H1 (cell line): ENCODE measurements around the gene NAT10. TPM values are rescaled to one million over a fixed set of nuclear protein-coding genes. Genes with fewer than 3 reads are reported as not detected.

Source experiments
- CTCF ChIA-PET: fragments of 300-600 bp; sonication (Branson Sonifier 250); formaldehyde crosslinking; loops from one replicate; lab custom pipeline; 2021; ENCODE audit not compliant: partially characterized antibody; lab: Charles Lee
- POLR2A ChIA-PET: fragments of 300-600 bp; sonication (Branson Sonifier 250); formaldehyde crosslinking; loops from one replicate; lab custom pipeline; 2021; ENCODE audit warnings: inconsistent platforms; ENCODE audit not compliant: partially characterized antibody; lab: Charles Lee
- DNase-seq, 2 experiments: peaks; one replicate each; pipeline versions ENCODE4 v3.0.0 to v3.0.0-alpha.2; 2010 to 2022; ENCODE audit warnings: low spot score in 2 of 2, low read depth in 1 of 2, mixed read lengths in 1 of 2
- FAIRE-seq: peaks from 2 replicates; lab custom pipeline; 2011; peaks lifted over from hg19 to GRCh38; lab: Jason Lieb, UNC
- H2AFZ ChIP-seq: 2 replicates; pipeline ENCODE4 v1.8.1; 2012; ENCODE audit warnings: low read length, inconsistent platforms
- H2AK5ac ChIP-seq: 2 replicates; pipeline ENCODE4 v1.6.1; 2013; ENCODE audit warnings: low read depth, low read length
- H2BK120ac ChIP-seq: replicated peaks from 2 replicates; pipeline ENCODE3; 2013; ENCODE audit warnings: low read depth, low read length, inconsistent platforms
- H2BK12ac ChIP-seq: 2 replicates; pipeline ENCODE4 v1.6.1; 2013; ENCODE audit warnings: low read depth, low read length
- H2BK15ac ChIP-seq: 2 replicates; pipeline ENCODE4 v1.6.1; 2013; ENCODE audit warnings: low read length
- H2BK20ac ChIP-seq: 2 replicates; pipeline ENCODE4 v1.6.1; 2013; ENCODE audit warnings: low read length
- H2BK5ac ChIP-seq: 2 replicates; pipeline ENCODE4 v1.6.1; 2013; ENCODE audit warnings: low read depth, low read length
- H3K14ac ChIP-seq: 2 replicates; pipeline ENCODE4 v1.6.1; 2013; ENCODE audit warnings: inconsistent platforms; ENCODE audit not compliant: insufficient read length
- H3K18ac ChIP-seq: 2 replicates; pipeline ENCODE4 v1.6.1; 2013; ENCODE audit warnings: low read length; ENCODE audit errors: extremely low read depth
- H3K23ac ChIP-seq: 2 replicates; pipeline ENCODE4 v1.6.1; 2013; ENCODE audit warnings: inconsistent platforms; ENCODE audit not compliant: insufficient read length
- H3K23me2 ChIP-seq: 2 replicates; pipeline ENCODE4 v1.6.1; 2013; ENCODE audit warnings: low read depth, low read length
- H3K27ac ChIP-seq: 2 replicates; pipeline ENCODE4 v1.6.1; 2011; ENCODE audit warnings: low read depth, low read length, inconsistent platforms
- H3K27me3 ChIP-seq, 4 experiments: replicated peaks in 1 of 4; 1 replicate in 1 of 4; 2 replicates in 3 of 4; pipeline versions ENCODE4 v1.6.1 to v1.8.1; 2011 to 2013; ENCODE audit warnings: low read length in 3 of 4, mild to moderate bottlenecking in 3 of 4, inconsistent platforms in 2 of 4, mixed read lengths in 2 of 4, moderate library complexity in 1 of 4; ENCODE audit not compliant: control insufficient read depth in 3 of 4, insufficient read depth in 3 of 4; ENCODE audit errors: extremely low read depth in 1 of 4
- H3K36me3 ChIP-seq, 4 experiments: 2 replicates each; pipeline versions ENCODE4 v1.6.1 to v1.8.1; 2011 to 2013; ENCODE audit warnings: mild to moderate bottlenecking in 4 of 4, low read length in 3 of 4, moderate library complexity in 2 of 4, control low read depth in 1 of 4, inconsistent platforms in 1 of 4; ENCODE audit not compliant: insufficient read depth in 4 of 4, control insufficient read depth in 2 of 4
- H3K4ac ChIP-seq: replicated peaks from 2 replicates; pipeline ENCODE3; 2013; ENCODE audit warnings: low read length, low read depth, mixed read lengths, inconsistent platforms; ENCODE audit not compliant: insufficient read length
- H3K4me1 ChIP-seq, 4 experiments: replicated peaks in 1 of 4; 1 replicate in 1 of 4; 2 replicates in 3 of 4; pipeline versions ENCODE4 v1.6.1 to v1.8.1; 2011 to 2013; ENCODE audit warnings: low read length in 3 of 4, inconsistent platforms in 2 of 4, mixed read lengths in 1 of 4; ENCODE audit not compliant: insufficient read depth in 4 of 4, control insufficient read depth in 3 of 4
- H3K4me2 ChIP-seq, 2 experiments: 2 replicates each; pipeline versions ENCODE4 v1.6.1 to v1.8.1; 2011 to 2013; ENCODE audit warnings: low read depth in 2 of 2, low read length in 2 of 2, control low read depth in 1 of 2, inconsistent platforms in 1 of 2, mild to moderate bottlenecking in 1 of 2; ENCODE audit not compliant: insufficient read depth in 1 of 2
- H3K4me3 ChIP-seq, 4 experiments: fragments of 200-600, 300-600 bp in 1 of 4; sonication (generic), shearing (Covaris generic), sonication (Bioruptor Twin) in 1 of 4; 2 replicates each; pipeline versions ENCODE4 v1.5.1 to v1.8.1; 2011 to 2016; ENCODE audit warnings: low read length in 4 of 4, low read depth in 3 of 4, control low read depth in 2 of 4, inconsistent platforms in 2 of 4, mild to moderate bottlenecking in 2 of 4, mixed read lengths in 1 of 4, moderate library complexity in 1 of 4; ENCODE audit not compliant: insufficient read depth in 2 of 4; ENCODE audit errors: extremely low read depth in 1 of 4
- H3K56ac ChIP-seq: replicated peaks from 2 replicates; pipeline ENCODE3; 2013; ENCODE audit warnings: low read depth, mild to moderate bottlenecking, mixed read lengths, low read length, inconsistent platforms; ENCODE audit not compliant: insufficient read length
- H3K79me1 ChIP-seq: 2 replicates; pipeline ENCODE4 v1.6.1; 2013; ENCODE audit warnings: low read depth, low read length, control low read depth
- H3K79me2 ChIP-seq, 2 experiments: 2 replicates each; pipeline versions ENCODE4 v1.6.1 to v1.8.1; 2012 to 2013; ENCODE audit warnings: low read length in 2 of 2, mild to moderate bottlenecking in 2 of 2, inconsistent platforms in 1 of 2; ENCODE audit not compliant: insufficient read depth in 2 of 2, control insufficient read depth in 1 of 2
- H3K9ac ChIP-seq, 4 experiments: replicated peaks in 1 of 4; 1 replicate in 1 of 4; 2 replicates in 3 of 4; pipeline versions ENCODE4 v1.6.1 to v1.8.1; 2011 to 2013; ENCODE audit warnings: low read depth in 3 of 4, low read length in 3 of 4, control low read depth in 2 of 4, mild to moderate bottlenecking in 2 of 4, moderate library complexity in 2 of 4, inconsistent platforms in 1 of 4; ENCODE audit errors: extremely low read depth in 1 of 4
- H3K9me3 ChIP-seq, 2 experiments: 2 replicates each; pipeline versions ENCODE4 v1.6.1 to v1.8.1; 2012 to 2013; ENCODE audit warnings: mild to moderate bottlenecking in 2 of 2, moderate library complexity in 2 of 2, control low read depth in 1 of 2, inconsistent platforms in 1 of 2, low read depth in 1 of 2, low read length in 1 of 2, mixed read lengths in 1 of 2; ENCODE audit not compliant: insufficient read depth in 2 of 2
- H4K20me1 ChIP-seq, 2 experiments: replicated peaks in 1 of 2; 2 replicates each; pipeline versions ENCODE3 to v1.8.1; 2011 to 2013; ENCODE audit warnings: inconsistent platforms in 2 of 2, low read length in 2 of 2, mild to moderate bottlenecking in 1 of 2; ENCODE audit not compliant: insufficient read depth in 2 of 2, control insufficient read depth in 1 of 2
- H4K5ac ChIP-seq: 2 replicates; pipeline ENCODE4 v1.6.1; 2013; ENCODE audit warnings: low read length, low read depth, mixed read lengths, inconsistent platforms; ENCODE audit not compliant: insufficient read length
- H4K8ac ChIP-seq: 2 replicates; pipeline ENCODE4 v1.8.0; 2013; ENCODE audit warnings: mild to moderate bottlenecking, moderate library complexity, low read length, inconsistent platforms; ENCODE audit not compliant: insufficient read depth; ENCODE audit errors: extremely low read depth
- H4K91ac ChIP-seq: replicated peaks from 2 replicates; pipeline ENCODE3; 2013; ENCODE audit warnings: low read length, mixed read lengths, inconsistent platforms; ENCODE audit not compliant: insufficient read length
- EZH2 ChIP-seq: fragments of 200-600 bp; sonication (generic); IDR thresholded peaks from 2 replicates; pipeline ENCODE4 v1.7.1; 2012; ENCODE audit warnings: low read depth, mild to moderate bottlenecking, moderate library complexity, low read length, inconsistent platforms; ENCODE audit not compliant: severe bottlenecking
- GABPA ChIP-seq: IDR thresholded peaks from 2 replicates; pipeline ENCODE4 v1.6.1; 2011; ENCODE audit warnings: mild to moderate bottlenecking, low read length, moderate library complexity, borderline replicate concordance; ENCODE audit not compliant: insufficient read depth
- SIRT6 ChIP-seq: IDR thresholded peaks from one replicate; pipeline ENCODE4 v1.7.1; 2012; ENCODE audit warnings: low read length, inconsistent platforms
- WGBS, 2 experiments: shearing (Covaris generic) in 1 of 2; methylation state at CpG; one replicate each; pipeline versions ENCODE4 v1.1.6 to v1.1.7; 2013 to 2015; ENCODE audit warnings: low lambda C conversion rate in 2 of 2, mixed read lengths in 2 of 2, inconsistent platforms in 1 of 2, low coverage in 1 of 2, missing lambda C conversion rate in 1 of 2; ENCODE audit not compliant: insufficient replicate concordance in 2 of 2, insufficient coverage in 1 of 2, insufficient read length in 1 of 2; ENCODE audit errors: extremely low coverage in 1 of 2, missing lambda C conversion rate in 1 of 2; 5-methylcytosine and 5-hydroxymethylcytosine counted together
- polyA plus RNA-seq, 7 experiments: library from polyadenylated mRNA; depleted of rRNA in 3 of 7; stranded (reverse) in 5 of 7; unstranded in 2 of 7; fragments of >200 nt in 5 of 7; fragments of 200-250 nt in 2 of 7; gene quantifications; 1 replicate in 5 of 7; 2 replicates in 1 of 7; 4 replicates in 1 of 7; pipeline versions ENCODE4 v1.2.1 to v1.2.3, GENCODE V29; 2011 to 2013; ENCODE audit warnings: missing spikeins in 2 of 7, mixed read lengths in 2 of 7
- total RNA-seq: library from RNA; stranded (reverse); fragmentation: NEBNext Ultra II Directional; extraction: Animal tissue kit (Norgen Biotek cat#: 25700); gene quantifications from 2 replicates; pipeline ENCODE4 v1.2.1, GENCODE V29; 2021

NAT10 gene
- total and polyA plus RNA-seq, 2 of the 8 experiments (the other 6 are each of a cell fraction or from before 2014, with no cell fraction given) = 66.3 to 89.6 TPM

GRCh38 chr11:34111722-34112270 lies 6.4 kb downstream of the NAT10 start:
- no peak overlapping the region for H2BK20ac ChIP-seq
- H3K79me2 ChIP-seq = peaks cover 0 to 18% of the 10 kb centered on the region in 2 experiments; a peak in 3 of 4 replicates
- H3K27me3 ChIP-seq = no peaks in the 10 kb centered on the region
- H3K4me3 ChIP-seq = no peak overlapping the region
- no peak overlapping the region for H2BK5ac ChIP-seq
- CTCF ChIA-PET = interaction anchor here (0.7 to 1.2 kb wide), 2 partner anchors 34 to 114 kb away, joined by 3 read pairs; no protein-coding TSS in a partner anchor
- no peak overlapping the region for H3K56ac ChIP-seq
- H3K79me1 ChIP-seq = no peaks in the 10 kb centered on the region
- H2BK12ac ChIP-seq = no peak overlapping the region
- no peaks in the 10 kb centered on the region for H3K23me2 ChIP-seq
- no peak overlapping the region for H3K4me2 ChIP-seq
- H3K9me3 ChIP-seq = no peaks in the 10 kb centered on the region
- H3K14ac ChIP-seq = no peak overlapping the region
- H2BK15ac ChIP-seq = no peak overlapping the region
- peaks cover 4 to 6% of the 10 kb centered on the region in 2 experiments for H4K20me1 ChIP-seq
- H3K4me1 ChIP-seq = no peaks in the 10 kb centered on the region
- 90% methylated on average over 6 of the region's 6 CpGs; no CpG with 5 or more reads in 1 of the 2 experiments for WGBS, 2 experiments
- no peak overlapping the region for H4K5ac ChIP-seq
- no peak overlapping the region for H2AK5ac ChIP-seq
- no peak overlapping the region for H4K91ac ChIP-seq
- POLR2A ChIA-PET = interaction anchor here (1.4 to 1.5 kb wide), 3 partner anchors 10 to 43 kb away, joined by 3 to 6 read pairs (median 5); no protein-coding TSS in a partner anchor
- no peak overlapping the region for H3K18ac ChIP-seq
- H2AFZ ChIP-seq = no peak overlapping the region
- H2BK120ac ChIP-seq = no peak overlapping the region
- peaks cover 42 to 83% (median 69%) of the 10 kb centered on the region in 4 experiments for H3K36me3 ChIP-seq
- H3K9ac ChIP-seq = no peak overlapping the region
- H4K8ac ChIP-seq = no peak overlapping the region
- FAIRE-seq = no peak
- no peak overlapping the region for H3K27ac ChIP-seq
- no peak overlapping the region for H3K4ac ChIP-seq
- no peak for DNase-seq
- no peak overlapping the region for H3K23ac ChIP-seq
- TF ChIP-seq EZH2 (no peak), GABPA (no peak), SIRT6 (no peak)
